Keratinocyte (primary cell): ENCODE results near the gene SPRED3. TPM values are rescaled to one million over a fixed set of nuclear protein-coding genes. Genes with fewer than 3 reads are reported as not detected.
A peak's percentile ranks its signal among the peaks of the same experiment; 100 is the strongest.

Experiments used
- DNase-seq: peaks from one replicate; pipeline ENCODE4 v3.0.0-alpha.2; 2011; ENCODE audit warnings: low read depth, missing footprints, low spot score
- FAIRE-seq: peaks from 2 replicates; lab custom pipeline; 2011; peaks lifted over from hg19 to GRCh38; lab: Jason Lieb, UNC
- H2AFZ ChIP-seq: 2 replicates; pipeline ENCODE4 v1.6.0; 2012; ENCODE audit warnings: low read length, control low read depth, inconsistent platforms; ENCODE audit not compliant: control insufficient read depth
- H3K27ac ChIP-seq: 2 replicates; pipeline ENCODE4 v1.5.1; 2011; ENCODE audit warnings: low read length; ENCODE audit not compliant: control insufficient read depth, insufficient read depth
- H3K27me3 ChIP-seq: 3 replicates; pipeline ENCODE4 v1.6.0; 2011; ENCODE audit warnings: low read length; ENCODE audit not compliant: control insufficient read depth, insufficient read depth; ENCODE audit errors: extremely low read depth
- H3K36me3 ChIP-seq, 2 experiments: 2 replicates in 1 of 2; 3 replicates in 1 of 2; pipeline ENCODE4 v1.5.1; 2011; ENCODE audit warnings: low read length in 2 of 2, mild to moderate bottlenecking in 1 of 2; ENCODE audit not compliant: control insufficient read depth in 2 of 2, insufficient read depth in 2 of 2; ENCODE audit errors: extremely low read depth in 1 of 2
- H3K4me1 ChIP-seq: 3 replicates; pipeline ENCODE4 v1.5.1; 2011; ENCODE audit warnings: low read length; ENCODE audit not compliant: control insufficient read depth, insufficient read depth; ENCODE audit errors: extremely low read depth
- H3K4me2 ChIP-seq: 3 replicates; pipeline ENCODE4 v1.6.0; 2011; ENCODE audit warnings: low read depth, low read length; ENCODE audit not compliant: control insufficient read depth, insufficient read depth; ENCODE audit errors: extremely low read depth
- H3K4me3 ChIP-seq, 3 experiments: fragments of 200-600 bp in 1 of 3; sonication (generic) in 1 of 3; 2 replicates in 2 of 3; 3 replicates in 1 of 3; pipeline ENCODE4 v1.5.1; 2011 to 2016; ENCODE audit warnings: low read length in 3 of 3, mild to moderate bottlenecking in 3 of 3, control low read depth in 2 of 3, inconsistent platforms in 1 of 3, low read depth in 1 of 3, mixed read lengths in 1 of 3, mixed run types in 1 of 3, moderate library complexity in 1 of 3; ENCODE audit not compliant: control insufficient read depth in 2 of 3, insufficient read depth in 2 of 3; ENCODE audit errors: extremely low read depth in 1 of 3
- H3K79me2 ChIP-seq: 2 replicates; pipeline ENCODE4 v1.6.0; 2012; ENCODE audit warnings: low read length; ENCODE audit not compliant: control insufficient read depth, insufficient read depth
- H3K9ac ChIP-seq: 3 replicates; pipeline ENCODE4 v1.6.0; 2011; ENCODE audit warnings: low read length; ENCODE audit not compliant: control insufficient read depth, insufficient read depth; ENCODE audit errors: extremely low read depth
- H3K9me1 ChIP-seq: 3 replicates; pipeline ENCODE4 v1.6.0; 2011; ENCODE audit warnings: low read length; ENCODE audit not compliant: control insufficient read depth, insufficient read depth; ENCODE audit errors: extremely low read depth
- H3K9me3 ChIP-seq: 2 replicates; pipeline ENCODE4 v1.5.1; 2012; ENCODE audit warnings: low read depth, low read length; ENCODE audit not compliant: control insufficient read depth
- H4K20me1 ChIP-seq: 3 replicates; pipeline ENCODE4 v1.6.0; 2011; ENCODE audit warnings: low read length; ENCODE audit not compliant: control insufficient read depth, insufficient read depth; ENCODE audit errors: extremely low read depth
- CTCF ChIP-seq, 3 experiments: IDR thresholded peaks in 1 of 3; conservative IDR thresholded peaks in 1 of 3; optimal IDR thresholded peaks in 1 of 3; 2 replicates in 2 of 3; 3 replicates in 1 of 3; pipeline versions ENCODE3 to v1.5.1; 2011; ENCODE audit warnings: low read length in 3 of 3, mild to moderate bottlenecking in 3 of 3, moderate library complexity in 2 of 3, control low read depth in 1 of 3, inconsistent platforms in 1 of 3; ENCODE audit not compliant: insufficient read depth in 2 of 3; ENCODE audit errors: extremely low read depth in 1 of 3
- EZH2 ChIP-seq: IDR thresholded peaks from one replicate; pipeline ENCODE4 v1.6.1; 2012; ENCODE audit warnings: inconsistent platforms, mild to moderate bottlenecking, low read length, moderate library complexity
- dilution Hi-C: fragments of 300-500 bp; cut with MboI; formaldehyde crosslinking; loops from one replicate; pipeline ENCODE4 v1.7.0; 2020; ENCODE audit warnings: low sequenced_read_pairs; ENCODE audit not compliant: extremely low pct_ligation_motif_present
- polyA plus RNA-seq, 5 experiments: library from polyadenylated mRNA; depleted of rRNA in 3 of 5; stranded (reverse) in 3 of 5; stranded (forward) in 1 of 5; unstranded in 1 of 5; fragments of >200 nt; gene quantifications; 1 replicate in 1 of 5; 2 replicates in 3 of 5; 3 replicates in 1 of 5; pipeline versions ENCODE4 v1.2.1 to v1.2.3, GENCODE V29; 2011 to 2012; ENCODE audit warnings: missing spikeins in 2 of 5, low read depth in 1 of 5, low replicate concordance in 1 of 5

SPRED3 gene
- polyA plus RNA-seq, 1 donor (not counting 4 experiments of a cell fraction or from before 2014, with no cell fraction given), result 2.6 TPM

GRCh38 chr19:38375098-38375493, 13.4 kb upstream of the SPRED3 start:
- H3K27me3 ChIP-seq, result no peaks in the 10 kb centered on the region
- peak overlapping the region; percentile 75 to 89 (median 83) for H3K4me3 ChIP-seq
- FAIRE-seq (no peak), DNase-seq (no peak)
- dilution Hi-C loops, result no loop called here
- peaks cover 15 to 17% of the 10 kb centered on the region in 2 experiments for H3K36me3 ChIP-seq
- H4K20me1 ChIP-seq, result no peaks in the 10 kb centered on the region
- peak overlapping the region; percentile 100 for H3K4me2 ChIP-seq
- no peak for TF ChIP-seq EZH2
- no peak for TF ChIP-seq CTCF (optimal IDR thresholded peaks at IDR 0.05 in 1 of 3, IDR thresholded peaks at IDR 0.05 in 1 of 3, conservative IDR thresholded peaks at IDR 0.05 in 1 of 3; ENCODE audit: extremely low read depth in 1 of 3, insufficient read depth in 2 of 3, low read length in 3 of 3)
- H3K27ac ChIP-seq, result peak overlapping the region; percentile 84
- peak overlapping the region; percentile 97 for H3K9ac ChIP-seq
- no peaks in the 10 kb centered on the region for H3K9me3 ChIP-seq
- H3K4me1 ChIP-seq, result peaks cover 14% of the 10 kb centered on the region
- H3K79me2 ChIP-seq, result peaks cover 38% of the 10 kb centered on the region
- peak overlapping the region; percentile 93 for H2AFZ ChIP-seq
- peaks cover 9% of the 10 kb centered on the region for H3K9me1 ChIP-seq

- H3K4me3 ChIP-seq, result peak overlapping the region; percentile 75 to 89 (median 83)
- no peaks in the 10 kb centered on the region for H3K9me3 ChIP-seq
- TF ChIP-seq CTCF (optimal IDR thresholded peaks at IDR 0.05 in 1 of 3, IDR thresholded peaks at IDR 0.05 in 1 of 3, conservative IDR thresholded peaks at IDR 0.05 in 1 of 3; ENCODE audit: extremely low read depth in 1 of 3, insufficient read depth in 2 of 3, low read length in 3 of 3), result no peak
- no peak for TF ChIP-seq EZH2
- H4K20me1 ChIP-seq, result no peaks in the 10 kb centered on the region
- peaks cover 19% of the 10 kb centered on the region in 2 experiments for H3K36me3 ChIP-seq
- peak overlapping the region; percentile 97 for H3K9ac ChIP-seq
- peak overlapping the region; percentile 100 for H3K4me2 ChIP-seq
- H3K4me1 ChIP-seq, result peaks cover 14% of the 10 kb centered on the region
- H3K79me2 ChIP-seq, result peaks cover 38% of the 10 kb centered on the region
- DNase-seq (no peak), FAIRE-seq (no peak)
- no peak overlapping the region for H2AFZ ChIP-seq
- H3K27ac ChIP-seq, result peak overlapping the region; percentile 84
- dilution Hi-C loops, result no loop called here
- H3K27me3 ChIP-seq, result no peaks in the 10 kb centered on the region
- H3K9me1 ChIP-seq, result peaks cover 9% of the 10 kb centered on the region
Observed at GRCh38 chr19:38375748-38376147, 12.7 kb upstream of the SPRED3 start.
